ENCODE measurements around the gene TREM1. TPM values are rescaled to one million over a fixed set of nuclear protein-coding genes. Genes with fewer than 3 reads are reported as not detected.

Gene TREM1
- total RNA-seq, 2 experiments from 2014 or later: 0.19 to 0.51 TPM

DNA sequence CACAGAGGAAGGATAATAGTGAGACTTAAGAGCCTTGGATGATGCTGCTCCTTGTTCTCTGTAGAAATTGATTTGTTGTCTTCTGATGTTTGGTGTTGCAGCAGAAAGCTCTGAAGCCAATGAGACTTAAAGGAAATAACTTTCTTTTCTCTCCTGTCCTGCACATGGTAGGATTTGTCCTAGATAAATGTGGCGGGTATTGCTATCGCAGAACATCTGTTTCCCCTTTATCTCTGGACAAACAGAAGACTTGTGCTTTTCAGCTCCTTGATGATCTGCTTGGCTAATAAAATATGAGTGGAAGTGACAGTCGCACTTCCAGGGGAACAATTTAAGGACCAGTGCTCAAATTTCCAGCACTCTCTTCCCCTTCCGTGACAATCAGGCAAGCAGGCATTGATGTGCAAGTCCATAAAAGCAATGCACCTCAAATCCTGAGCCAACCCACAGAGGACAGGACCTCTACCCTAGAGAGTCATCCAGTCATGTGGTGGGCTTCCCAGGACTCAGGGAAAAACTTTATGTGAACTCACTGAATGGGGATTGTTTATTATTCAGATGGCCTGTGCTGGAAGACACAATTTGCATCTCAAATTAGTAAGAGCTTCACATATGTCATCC is 39.1 kb upstream of the TREM1 start:
- no TSS peak for BruUV-seq (replicated peaks)
- Histone ChIP-seq H3K9me2 (ENCODE audit: insufficient read depth, low read length) (no peaks in the 10 kb centered on the region), H3K4me2 (ENCODE audit: low read length) (no peak overlapping the region), H2AFZ (ENCODE audit: low read length) (no peak overlapping the region), H3K27ac (ENCODE audit: low read depth, low read length, poor library complexity, severe bottlenecking) (no peak overlapping the region), H3K9me3 (ENCODE audit: low read length) (no peaks in the 10 kb centered on the region), H3K79me2 (ENCODE audit: insufficient read depth, low read depth, low read length) (no peaks in the 10 kb centered on the region), H4K20me1 (ENCODE audit: insufficient read depth, low read length) (no peaks in the 10 kb centered on the region), H3K4me3 (ENCODE audit: low read depth, low read length, poor library complexity, severe bottlenecking) (no peak overlapping the region), H3K4me1 (ENCODE audit: insufficient read depth, low read length, poor library complexity, severe bottlenecking) (no peaks in the 10 kb centered on the region), H3K36me3 (ENCODE audit: insufficient read depth, low read length) (no peaks in the 10 kb centered on the region)
- ChIA-PET POLR2A (no interaction called here), CTCF (ENCODE audit: unreplicated experiment) (no interaction called here)
- DNase-seq (ENCODE audit: low spot score): no peak
- intact Hi-C loops (cut with micrococcal nuclease; ENCODE audit: unreplicated experiment): no loop called here
- no peak for TF ChIP-seq CTCF (conservative IDR thresholded peaks at IDR 0.05; ENCODE audit: low read length)
- TF ChIP-seq EZH2phosphoT487 (IDR thresholded peaks at IDR 0.05; ENCODE audit: borderline replicate concordance, low read depth, low read length): no peak

DNA sequence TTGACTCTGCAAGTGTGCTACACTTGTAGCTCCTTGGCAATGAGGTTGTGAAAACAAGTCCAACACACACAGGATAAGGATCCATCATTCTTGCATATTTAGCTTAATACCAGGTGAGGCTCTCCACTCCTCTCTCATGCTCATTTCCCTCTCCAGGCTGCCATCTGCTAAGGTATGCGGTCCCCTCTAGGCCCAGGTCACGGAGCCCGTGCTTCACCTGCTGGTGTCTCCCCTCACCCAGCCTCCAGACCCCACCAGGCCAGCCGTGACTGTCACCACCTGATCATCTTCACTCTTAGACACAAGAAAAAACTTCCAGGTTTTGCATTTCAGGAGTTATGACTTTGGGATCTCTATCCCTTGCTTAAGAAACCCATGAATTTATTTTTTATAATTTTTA is 34.7 kb upstream of the TREM1 start:
- H3K4me2 ChIP-seq (ENCODE audit: low read length): no peak overlapping the region

More for the DNA sequence above, 34.7 kb upstream of the TREM1 start:
- no peak for DNase-seq (ENCODE audit: low spot score)
- ChIA-PET CTCF (ENCODE audit: unreplicated experiment) (interaction anchor here (1.1 kb wide), 1 partner anchor 14 kb away, joined by 3 read pairs; no protein-coding TSS in a partner anchor), POLR2A (interaction anchor here (0.9 kb wide), 1 partner anchor 13 kb away, joined by 3 read pairs; no protein-coding TSS in a partner anchor)
- Histone ChIP-seq H3K36me3 (ENCODE audit: insufficient read depth, low read length) (no peaks in the 10 kb centered on the region), H3K9me2 (ENCODE audit: insufficient read depth, low read length) (no peaks in the 10 kb centered on the region), H3K4me3 (ENCODE audit: low read depth, low read length, poor library complexity, severe bottlenecking) (no peak overlapping the region), H3K9me3 (ENCODE audit: low read length) (no peaks in the 10 kb centered on the region), H3K79me2 (ENCODE audit: insufficient read depth, low read depth, low read length) (no peaks in the 10 kb centered on the region), H3K27ac (ENCODE audit: low read depth, low read length, poor library complexity, severe bottlenecking) (no peak overlapping the region), H3K4me1 (ENCODE audit: insufficient read depth, low read length, poor library complexity, severe bottlenecking) (peaks cover 7% of the 10 kb centered on the region), H2AFZ (ENCODE audit: low read length) (no peak overlapping the region), H4K20me1 (ENCODE audit: insufficient read depth, low read length) (no peaks in the 10 kb centered on the region)
- BruUV-seq (replicated peaks): no TSS peak
- TF ChIP-seq CTCF (conservative IDR thresholded peaks at IDR 0.05; ENCODE audit: low read length) (no peak), EZH2phosphoT487 (IDR thresholded peaks at IDR 0.05; ENCODE audit: borderline replicate concordance, low read depth, low read length) (no peak)
- intact Hi-C loops (cut with micrococcal nuclease; ENCODE audit: unreplicated experiment): no loop called here
